ENCODE data around the gene KCTD17.

The KCTD17 gene

GRCh38 chr22:37027556-37027955 lies 24.0 kb upstream of the KCTD17 start:
- no peak for TF ChIP-seq FOXP2 (optimal IDR thresholded peaks at IDR 0.05; ENCODE audit: borderline replicate concordance, extremely low read depth, extremely low read length, insufficient read depth)

DNA sequence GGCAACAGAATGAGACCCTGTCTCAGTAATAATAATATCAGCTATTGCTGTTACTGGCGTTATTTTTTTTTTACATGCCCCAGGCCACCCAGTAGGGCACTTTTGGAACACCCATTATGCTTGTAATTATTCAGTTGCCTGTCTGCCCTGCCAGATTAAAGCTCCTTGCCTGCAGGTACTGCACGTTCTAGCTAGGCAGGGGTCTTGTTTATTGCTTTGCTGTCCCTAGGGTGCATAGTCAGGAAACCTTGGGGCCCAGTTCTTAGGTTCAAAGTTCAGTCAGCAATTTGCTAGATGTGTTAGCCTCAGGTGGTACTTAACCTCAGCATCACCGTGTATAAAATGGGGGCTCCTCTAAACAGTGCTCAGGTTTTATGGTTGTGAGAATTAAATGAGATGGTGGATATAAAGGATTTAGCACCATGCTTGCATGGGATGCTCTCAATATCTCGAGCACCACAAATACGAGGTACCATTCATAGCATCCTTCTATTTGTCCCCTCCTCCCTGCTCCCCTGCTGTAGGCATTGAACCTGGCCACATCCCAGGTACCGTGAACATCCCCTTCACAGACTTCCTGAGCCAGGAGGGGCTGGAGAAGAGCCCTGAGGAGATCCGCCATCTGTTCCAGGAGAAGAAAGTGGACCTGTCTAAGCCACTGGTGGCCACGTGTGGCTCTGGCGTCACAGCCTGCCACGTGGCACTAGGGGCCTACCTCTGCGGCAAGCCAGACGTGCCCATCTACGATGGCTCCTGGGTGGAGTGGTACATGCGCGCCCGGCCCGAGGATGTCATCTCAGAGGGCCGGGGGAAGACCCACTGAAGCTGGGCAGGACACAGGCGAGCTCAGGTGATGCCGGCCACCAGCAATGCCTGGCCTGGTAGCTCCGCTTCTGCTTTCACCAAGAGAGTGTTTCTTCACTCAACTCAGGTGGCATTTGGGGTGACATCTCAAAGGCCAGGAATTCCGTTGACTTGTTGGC lies 22.6 kb upstream of the KCTD17 start:
- no peak for TF ChIP-seq SIN3A (IDR thresholded peaks at IDR 0.05; ENCODE audit: borderline replicate concordance, insufficient read depth, low read length)
- TF ChIP-seq POLR2AphosphoS5 (IDR thresholded peaks at IDR 0.05; ENCODE audit: low read depth, low read length): no peak
- TF ChIP-seq, protein P1, sequence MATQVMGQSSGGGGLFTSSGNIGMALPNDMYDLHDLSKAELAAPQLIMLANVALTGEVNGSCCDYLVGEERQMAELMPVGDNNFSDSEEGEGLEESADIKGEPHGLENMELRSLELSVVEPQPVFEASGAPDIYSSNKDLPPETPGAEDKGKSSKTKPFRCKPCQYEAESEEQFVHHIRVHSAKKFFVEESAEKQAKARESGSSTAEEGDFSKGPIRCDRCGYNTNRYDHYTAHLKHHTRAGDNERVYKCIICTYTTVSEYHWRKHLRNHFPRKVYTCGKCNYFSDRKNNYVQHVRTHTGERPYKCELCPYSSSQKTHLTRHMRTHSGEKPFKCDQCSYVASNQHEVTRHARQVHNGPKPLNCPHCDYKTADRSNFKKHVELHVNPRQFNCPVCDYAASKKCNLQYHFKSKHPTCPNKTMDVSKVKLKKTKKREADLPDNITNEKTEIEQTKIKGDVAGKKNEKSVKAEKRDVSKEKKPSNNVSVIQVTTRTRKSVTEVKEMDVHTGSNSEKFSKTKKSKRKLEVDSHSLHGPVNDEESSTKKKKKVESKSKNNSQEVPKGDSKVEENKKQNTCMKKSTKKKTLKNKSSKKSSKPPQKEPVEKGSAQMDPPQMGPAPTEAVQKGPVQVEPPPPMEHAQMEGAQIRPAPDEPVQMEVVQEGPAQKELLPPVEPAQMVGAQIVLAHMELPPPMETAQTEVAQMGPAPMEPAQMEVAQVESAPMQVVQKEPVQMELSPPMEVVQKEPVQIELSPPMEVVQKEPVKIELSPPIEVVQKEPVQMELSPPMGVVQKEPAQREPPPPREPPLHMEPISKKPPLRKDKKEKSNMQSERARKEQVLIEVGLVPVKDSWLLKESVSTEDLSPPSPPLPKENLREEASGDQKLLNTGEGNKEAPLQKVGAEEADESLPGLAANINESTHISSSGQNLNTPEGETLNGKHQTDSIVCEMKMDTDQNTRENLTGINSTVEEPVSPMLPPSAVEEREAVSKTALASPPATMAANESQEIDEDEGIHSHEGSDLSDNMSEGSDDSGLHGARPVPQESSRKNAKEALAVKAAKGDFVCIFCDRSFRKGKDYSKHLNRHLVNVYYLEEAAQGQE (IDR thresholded peaks at IDR 0.05; ENCODE audit: insufficient read depth in 1 of 2, low read depth in 2 of 2, low read length in 2 of 2): no peak
- no peak for TF ChIP-seq TAF1 (IDR thresholded peaks at IDR 0.05; ENCODE audit: borderline replicate concordance, insufficient read depth, low read length)
- TF ChIP-seq FOXP2 (optimal IDR thresholded peaks at IDR 0.05; ENCODE audit: borderline replicate concordance, extremely low read depth, extremely low read length, insufficient read depth): no peak

- no peak for TF ChIP-seq SIN3A (IDR thresholded peaks at IDR 0.05; ENCODE audit: borderline replicate concordance, insufficient read depth, low read length)
- TF ChIP-seq POLR2AphosphoS5 (IDR thresholded peaks at IDR 0.05; ENCODE audit: low read depth, low read length): no peak
These were observed 20.8 kb upstream of the KCTD17 start for GRCh38 chr22:37030560-37031281.

GRCh38 chr22:37032134-37032534 lies 19.4 kb upstream of the KCTD17 start:
- TF ChIP-seq POLR2AphosphoS5 (IDR thresholded peaks at IDR 0.05; ENCODE audit: low read depth, low read length) (no peak), TAF1 (IDR thresholded peaks at IDR 0.05; ENCODE audit: borderline replicate concordance, insufficient read depth, low read length) (no peak), SIN3A (IDR thresholded peaks at IDR 0.05; ENCODE audit: borderline replicate concordance, insufficient read depth, low read length) (no peak), FOXP2 (optimal IDR thresholded peaks at IDR 0.05; ENCODE audit: borderline replicate concordance, extremely low read depth, extremely low read length, insufficient read depth) (no peak)
- TF ChIP-seq, protein P1 (IDR thresholded peaks at IDR 0.05; ENCODE audit: insufficient read depth in 1 of 2, low read depth in 2 of 2, low read length in 2 of 2): no peak

DNA sequence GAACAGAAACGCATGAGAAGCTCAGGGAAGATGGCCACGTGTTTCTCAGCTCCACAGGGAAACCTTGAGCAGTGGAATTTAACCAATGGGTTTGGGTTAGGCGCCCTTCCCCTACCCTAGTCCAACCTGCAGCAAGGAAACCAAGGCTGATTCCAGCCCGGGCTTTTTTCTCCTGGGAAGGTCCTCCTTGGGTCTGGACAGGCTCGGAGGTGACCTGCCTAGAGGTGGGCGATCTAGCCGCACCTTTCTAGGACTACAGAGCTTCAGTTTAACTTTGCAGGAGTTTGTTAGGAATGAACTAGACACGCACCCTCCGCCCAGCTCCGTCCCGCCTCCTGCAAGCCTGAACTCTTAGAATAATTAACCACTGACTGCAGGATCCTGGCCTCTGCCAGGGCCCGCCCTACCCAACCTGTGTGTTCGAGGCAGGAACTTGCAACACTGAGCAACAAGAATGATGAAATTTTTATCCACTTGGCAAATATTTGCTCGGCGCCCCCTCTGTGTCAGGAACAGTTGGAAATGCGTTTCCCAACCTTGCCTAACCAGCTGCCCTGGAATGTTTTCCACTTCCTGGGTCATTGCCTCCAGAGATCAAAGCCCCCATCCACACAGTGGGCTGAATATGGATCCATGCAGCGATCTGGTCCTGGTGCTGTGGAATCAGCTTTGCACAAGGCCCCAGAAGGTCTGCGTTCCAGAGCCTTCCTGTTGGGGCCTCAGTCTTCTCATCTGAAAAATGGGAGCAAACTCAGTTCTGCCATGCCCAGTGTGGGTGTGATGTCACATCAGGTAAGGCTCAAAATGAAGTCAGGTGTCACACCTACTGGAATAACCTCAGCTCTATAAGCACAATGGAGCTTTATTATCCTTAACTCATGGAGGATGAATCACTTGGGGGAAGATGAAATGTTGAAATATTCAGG lies 18.7 kb upstream of the KCTD17 start:
- TF ChIP-seq SIN3A (IDR thresholded peaks at IDR 0.05; ENCODE audit: borderline replicate concordance, insufficient read depth, low read length): no peak
- TF ChIP-seq, protein P1 (IDR thresholded peaks at IDR 0.05; ENCODE audit: insufficient read depth in 1 of 2, low read depth in 2 of 2, low read length in 2 of 2): no peak
- no peak for TF ChIP-seq TAF1 (IDR thresholded peaks at IDR 0.05; ENCODE audit: borderline replicate concordance, insufficient read depth, low read length)
- no peak for TF ChIP-seq POLR2AphosphoS5 (IDR thresholded peaks at IDR 0.05; ENCODE audit: low read depth, low read length)
- no peak for TF ChIP-seq FOXP2 (optimal IDR thresholded peaks at IDR 0.05; ENCODE audit: borderline replicate concordance, extremely low read depth, extremely low read length, insufficient read depth)

Data from PFSK-1 (cell line).